NCI-H446 (cell line): ENCODE results near the gene PLSCR3.

Source experiments
- DNase-seq, 2 experiments: peaks; one replicate each; lab custom pipeline; 2025; lab: John Stamatoyannopoulos, UW

PLSCR3 gene

GRCh38 chr17:7405350-7406234, 11.3 kb upstream of the PLSCR3 start:
- DNase-seq, result no peak

GRCh38 chr17:7404737-7405349, 10.5 kb upstream of the PLSCR3 start:
- no peak for DNase-seq

GRCh38 chr17:7403977-7404736, 9.8 kb upstream of the PLSCR3 start, which contains the start of gene TMEM256:
TMEM256 (minus strand) TSS chr17:7404097; CDS start chr17:7404084, 13 bp downstream.
- peak; percentile 98 to 99 for DNase-seq

- DNase-seq, result no peak
Measured at GRCh38 chr17:7403727-7403976, 9.3 kb upstream of the PLSCR3 start.

- DNase-seq, result no peak
Measured at GRCh38 chr17:7403043-7403726, 8.9 kb upstream of the PLSCR3 start.

GRCh38 chr17:7398612-7399011, 4.3 kb upstream of the PLSCR3 start:
- no peak for DNase-seq

GRCh38 chr17:7396147-7396546, 1.8 kb upstream of the PLSCR3 start:
- no peak for DNase-seq

GRCh38 chr17:7393613-7394451, 493 bp downstream of the PLSCR3 start:
- no peak for DNase-seq

GRCh38 chr17:7392696-7393612, 1.4 kb downstream of the PLSCR3 start:
- DNase-seq, result no peak

- no peak for DNase-seq
Measured at GRCh38 chr17:7391307-7391706, 3.0 kb downstream of the PLSCR3 start.

- no peak for DNase-seq
Measured at GRCh38 chr17:7389924-7390910, 4.1 kb downstream of the PLSCR3 start.

- no peak for DNase-seq
Measured at GRCh38 chr17:7388856-7389255, 5.5 kb downstream of the PLSCR3 start.

GRCh38 chr17:7384489-7385081, 9.7 kb downstream of the PLSCR3 start:
- no peak for DNase-seq

- no peak for DNase-seq
Measured at GRCh38 chr17:7383742-7384488, 10.4 kb downstream of the PLSCR3 start.

- no peak for DNase-seq
Measured at GRCh38 chr17:7383371-7383741, 11.0 kb downstream of the PLSCR3 start.

GRCh38 chr17:7382901-7383300, 11.4 kb downstream of the PLSCR3 start:
- DNase-seq, result no peak

GRCh38 chr17:7380855-7381683, 13.3 kb downstream of the PLSCR3 start, which contains the start of gene TNK1:
TNK1 (plus strand) TSS chr17:7381089; CDS start chr17:7382927, 1,838 bp downstream.
- no peak for DNase-seq
